GM12891 (cell line): Measurements from ENCODE around the gene CTAGE1.

Experiments used
- POLR2A ChIP-seq: IDR thresholded peaks from 2 replicates; pipeline ENCODE4 v1.6.1; 2011; ENCODE audit warnings: low read depth, low read length, control low read depth
- POLR2AphosphoS5 ChIP-seq: IDR thresholded peaks from 2 replicates; pipeline ENCODE4 v1.6.1; 2011; ENCODE audit warnings: low read depth, low read length, control low read depth
- TAF1 ChIP-seq: IDR thresholded peaks from 2 replicates; pipeline ENCODE4 v1.6.1; 2011; ENCODE audit warnings: low read depth, low read length, control low read depth

DNA sequence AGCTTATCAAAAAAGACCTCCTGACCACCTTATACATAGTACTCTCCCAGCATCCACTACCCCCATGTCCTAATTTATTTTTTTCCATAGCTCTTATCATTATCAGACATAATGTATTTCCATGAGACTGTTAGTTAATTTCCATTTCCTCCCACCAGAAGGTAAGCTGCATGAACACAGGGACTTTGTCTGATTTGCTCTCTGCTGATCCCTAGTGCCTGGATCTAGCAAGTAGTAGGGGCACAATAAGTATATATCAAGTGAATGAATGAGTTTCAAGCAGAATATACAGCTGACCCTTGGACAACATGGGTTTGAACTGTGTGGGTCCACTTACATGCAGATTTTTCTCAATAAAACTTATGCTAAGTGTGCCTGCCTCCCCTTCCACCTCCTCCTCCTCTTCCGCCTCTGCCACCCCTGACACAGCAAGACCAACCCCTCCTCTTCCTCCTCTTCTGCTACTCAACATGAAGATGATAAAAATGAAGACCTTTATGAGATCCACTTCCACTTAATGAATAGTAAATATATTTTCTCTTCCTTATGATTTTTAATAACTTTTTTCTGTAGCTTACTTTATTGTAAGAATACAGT is 53.8 kb downstream of the CTAGE1 start:
- no peak for TF ChIP-seq POLR2A
- no peak for TF ChIP-seq POLR2AphosphoS5
- no peak for TF ChIP-seq TAF1
